C4-2B (cell line): ENCODE data around the gene TOMM20.

Source experiments
- H3K27ac ChIP-seq: fragments of 450-650 bp; 2 replicates; pipeline ENCODE4 v1.5.1; 2017
- CTCF ChIP-seq: fragments of 450-650 bp; conservative IDR thresholded peaks from 2 replicates; pipeline ENCODE4 v1.5.1; 2017; ENCODE audit warnings: mild to moderate bottlenecking
- ZFX ChIP-seq: fragments of 450-650 bp; IDR thresholded peaks from 2 replicates; pipeline ENCODE4 v1.6.1; 2017

The TOMM20 gene

DNA sequence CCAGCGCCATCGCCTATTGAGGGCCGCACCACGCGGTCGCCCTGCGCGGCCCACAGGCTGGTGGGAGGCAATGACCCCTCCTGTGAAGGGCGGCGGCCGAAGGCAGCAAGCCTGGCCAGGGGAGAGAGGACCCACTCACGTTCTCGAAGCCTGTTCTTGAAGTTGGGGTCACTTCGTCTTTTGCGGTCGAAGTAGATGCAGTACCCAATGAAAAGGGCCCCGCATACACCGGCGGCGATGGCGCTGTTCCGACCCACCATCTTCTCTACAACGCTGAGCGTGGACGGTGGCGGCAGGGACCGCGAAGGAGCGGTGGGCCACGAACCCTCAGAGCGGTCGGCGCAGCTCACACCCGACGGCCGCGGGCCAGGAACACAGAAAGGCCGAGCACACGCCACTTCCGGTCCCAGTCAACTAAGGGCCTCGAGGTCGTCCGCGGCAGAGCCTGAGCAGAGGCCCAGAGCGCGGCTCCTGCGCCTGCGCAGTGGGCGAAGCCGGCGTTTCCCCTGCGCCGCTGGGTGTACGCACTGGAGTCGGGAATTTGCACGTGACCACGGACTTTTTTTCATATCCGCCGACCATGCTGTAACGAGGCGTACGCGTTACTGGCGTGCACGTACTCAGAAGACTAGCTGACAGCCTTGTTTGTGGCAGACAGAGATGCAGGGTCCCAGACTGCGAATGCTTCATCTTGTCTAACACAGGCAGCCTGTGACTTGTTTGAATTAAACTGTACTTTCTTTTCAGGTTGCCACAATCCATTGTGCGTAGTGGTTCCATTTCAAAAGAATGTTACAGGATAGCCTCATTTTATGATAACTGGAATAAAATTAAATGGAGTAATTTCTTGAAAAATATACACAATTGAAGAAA, at the start of gene TOMM20:
TSS of gene TOMM20 (minus strand) at position 382 of the 873 bp plus-strand sequence. CDS start at position 260, 122 bp downstream.
- TF ChIP-seq CTCF (no peak), ZFX (peak; percentile 85)
- peak within 1 kb of the TSS; percentile 99 for H3K27ac ChIP-seq

GRCh38 chr1:235176486-235176885, 47.8 kb upstream of the TOMM20 start:
- TF ChIP-seq ZFX (no peak), CTCF (no peak)
- no peak overlapping the region for H3K27ac ChIP-seq

- TF ChIP-seq CTCF, result no peak
- TF ChIP-seq ZFX, result no peak
- no peak overlapping the region for H3K27ac ChIP-seq
These were observed 41.3 kb upstream of the TOMM20 start for GRCh38 chr1:235169986-235170385.

DNA sequence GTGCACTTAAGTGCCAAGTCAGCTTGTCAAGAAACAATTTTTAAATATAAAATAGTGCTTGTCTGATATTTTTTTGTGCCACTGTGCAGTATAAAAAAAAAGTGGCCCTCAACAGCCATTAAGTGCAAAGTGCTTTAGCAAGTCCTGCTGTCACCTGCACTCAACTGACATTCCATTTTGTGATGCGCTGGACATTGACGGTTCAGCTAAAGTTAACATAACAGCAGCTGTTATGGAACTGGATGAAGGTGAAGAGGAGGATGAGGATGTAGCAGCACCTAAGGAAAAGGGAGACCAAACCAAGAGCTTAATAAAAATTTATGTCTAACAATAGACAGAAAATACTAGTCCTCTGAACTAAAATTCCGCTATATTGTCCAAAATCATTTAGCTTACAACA, 39.7 kb upstream of the TOMM20 start:
- no peak overlapping the region for H3K27ac ChIP-seq
- TF ChIP-seq CTCF (no peak), ZFX (no peak)

- TF ChIP-seq CTCF (no peak), ZFX (no peak)
- H3K27ac ChIP-seq, result peak overlapping the region; percentile 77
These were observed 33.2 kb upstream of the TOMM20 start for GRCh38 chr1:235161685-235162327.

DNA sequence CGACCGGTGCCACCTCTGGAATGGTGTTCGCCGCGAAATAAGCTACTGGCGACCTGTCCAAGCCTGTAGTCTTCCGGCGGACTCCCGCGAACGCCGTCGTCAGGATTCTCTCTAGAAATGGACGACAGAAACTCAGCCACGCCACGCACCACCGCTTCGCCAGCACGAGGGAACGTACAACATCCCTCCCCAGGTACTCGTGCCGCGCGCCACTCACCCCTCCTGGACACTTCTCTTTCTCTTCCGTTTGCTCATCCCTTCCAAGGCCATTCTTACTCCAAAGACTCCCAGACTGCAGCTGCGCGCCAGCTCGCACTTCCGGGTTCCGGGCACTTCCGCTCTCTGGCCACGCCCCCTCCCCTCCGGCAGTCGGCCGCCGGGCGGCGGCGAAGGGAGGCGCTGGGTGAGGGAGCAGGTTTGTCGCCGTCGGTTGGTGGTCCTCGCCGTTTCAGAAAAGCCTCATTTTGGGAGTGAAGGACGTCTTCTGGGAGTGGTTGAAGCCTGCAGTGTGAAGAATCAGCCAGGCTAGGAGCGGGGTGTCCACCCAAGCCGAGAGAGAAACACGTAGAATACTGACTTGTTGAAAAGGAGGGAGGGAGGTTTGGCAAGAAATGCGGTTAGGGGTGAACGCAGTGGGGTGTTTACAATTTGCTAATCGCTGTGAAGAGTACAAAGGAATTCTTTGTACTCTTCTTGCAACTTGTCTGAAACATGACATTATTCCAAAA, 32.5 kb upstream of the TOMM20 start, which contains the start of gene RBM34:
TSS of gene RBM34 (minus strand) at position 294 of the 728 bp plus-strand sequence. CDS start at position 270, 24 bp downstream.
- H3K27ac ChIP-seq, result peak within 1 kb of the TSS; percentile 77
- TF ChIP-seq ZFX (no peak), CTCF (peak; percentile 12; the same call in 1 of the 2 replicates)
